ENCODE measurements around the gene CDC16. TPM values are rescaled to one million over a fixed set of nuclear protein-coding genes. Genes with fewer than 3 reads are reported as not detected.

The CDC16 gene
- total and polyA plus RNA-seq, 9 of the 15 experiments (the other 6 are each of a cell fraction or from before 2014, with no cell fraction given) = 23.2 to 102 (median 51.6) TPM

DNA sequence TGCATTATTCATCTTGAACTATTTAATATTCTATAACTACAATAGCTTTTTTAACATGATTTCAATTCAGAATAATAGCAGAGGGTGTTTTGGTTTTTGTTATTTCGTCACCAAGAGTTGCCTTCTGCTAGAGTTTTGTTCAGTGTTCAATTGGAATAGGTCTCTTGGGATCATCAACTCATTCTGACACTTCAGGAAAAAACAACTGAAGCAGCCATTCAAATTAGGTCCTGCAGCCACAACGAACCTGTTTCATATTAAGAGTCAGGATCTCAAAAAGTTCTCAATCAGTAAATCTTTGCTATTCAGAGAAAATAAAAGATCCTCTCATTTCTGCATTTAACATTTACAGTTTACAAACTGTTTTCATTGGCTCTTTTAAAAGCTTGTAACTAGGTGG is 77.2 kb downstream of the CDC16 start:
- H3K4me1 ChIP-seq (replicated peaks in 1 of 2; ENCODE audit: control insufficient read depth in 2 of 2, insufficient read depth in 2 of 2, low read length in 2 of 2) = peaks cover 0 to 15% of the 10 kb centered on the region in 2 experiments; a peak in 4 of 5 replicates
- ATAC-seq (no peak), DNase-seq (ENCODE audit: extremely low read depth in 1 of 4, low spot score in 3 of 4) (no peak), FAIRE-seq (no peak)
- H2AFZ ChIP-seq (ENCODE audit: low read depth, low read length) = peak overlapping the region; percentile 25; the same call in 1 of the 2 replicates
- peaks cover 40% of the 10 kb centered on the region for H3K79me2 ChIP-seq (ENCODE audit: control insufficient read depth, insufficient read depth, low read length)
- H3K36me3 ChIP-seq (ENCODE audit: control insufficient read depth, insufficient read depth, low read length) = peaks cover 3% of the 10 kb centered on the region; the same call in 1 of the 3 replicates
- in situ Hi-C loops (cut with MboI) (no loop called here), intact Hi-C loops (cut with micrococcal nuclease) (no loop called here)
- no peaks in the 10 kb centered on the region for H3K27me3 ChIP-seq (ENCODE audit: control insufficient read depth in 2 of 2, insufficient read depth in 2 of 2, low read length in 2 of 2)
- H3K9me3 ChIP-seq (replicated peaks; ENCODE audit: control insufficient read depth, insufficient read depth, low read depth, low read length) = no peaks in the 10 kb centered on the region
- H3K9me1 ChIP-seq (ENCODE audit: control insufficient read depth, insufficient read depth, low read length) = no peaks in the 10 kb centered on the region
- no peak overlapping the region for H3K4me3 ChIP-seq
- no peak overlapping the region for H3K9ac ChIP-seq (ENCODE audit: insufficient read depth in 1 of 2, low read depth in 2 of 2, low read length in 2 of 2)
- no peaks in the 10 kb centered on the region for H4K20me1 ChIP-seq (replicated peaks; ENCODE audit: control insufficient read depth, insufficient read depth, low read length)
- no peak overlapping the region for H3K27ac ChIP-seq (ENCODE audit: extremely low read depth, low read depth, low read length)
- ChIA-PET POLR2A (no interaction called here), CTCF (ENCODE audit: low intra/inter-chr PET ratio) (no interaction called here)
- WGBS (ENCODE audit: insufficient coverage, low coverage, missing lambda C conversion rate) = 40% methylated on average over 2 of the region's 2 CpGs
- TF ChIP-seq ARID2 (IDR thresholded peaks at IDR 0.05) (no peak), MYNN (IDR thresholded peaks at IDR 0.05) (peak; percentile 97), MYNN (CRISPR knock-in tag; IDR thresholded peaks at IDR 0.05) (no peak)
- no peak overlapping the region; the same call in 1 of the 2 replicates for H3K4me2 ChIP-seq (ENCODE audit: insufficient read depth, low read length)
- no TSS peak for BruUV-seq (replicated peaks)

- ATAC-seq (peak; percentile 40), FAIRE-seq (peak; percentile 83), DNase-seq (ENCODE audit: extremely low read depth in 1 of 4, low spot score in 3 of 4) (peak in 1 of 4 experiments; percentile 47)
- Histone ChIP-seq H4K20me1 (replicated peaks; ENCODE audit: control insufficient read depth, insufficient read depth, low read length) (no peaks in the 10 kb centered on the region), H3K9me1 (ENCODE audit: control insufficient read depth, insufficient read depth, low read length) (no peaks in the 10 kb centered on the region), H3K4me2 (ENCODE audit: insufficient read depth, low read length) (peak overlapping the region; percentile 89), H3K27me3 (ENCODE audit: control insufficient read depth in 2 of 2, insufficient read depth in 2 of 2, low read length in 2 of 2) (no peaks in the 10 kb centered on the region), H3K9me3 (replicated peaks; ENCODE audit: control insufficient read depth, insufficient read depth, low read depth, low read length) (no peaks in the 10 kb centered on the region), H3K36me3 (ENCODE audit: control insufficient read depth, insufficient read depth, low read length) (peaks cover 3% of the 10 kb centered on the region; the same call in 2 of the 3 replicates), H2AFZ (ENCODE audit: low read depth, low read length) (peak overlapping the region; percentile 99), H3K9ac (ENCODE audit: insufficient read depth in 1 of 2, low read depth in 2 of 2, low read length in 2 of 2) (peak overlapping the region; percentile 86 to 88), H3K4me3 (peak overlapping the region; percentile 75), H3K4me1 (replicated peaks in 1 of 2; ENCODE audit: control insufficient read depth in 2 of 2, insufficient read depth in 2 of 2, low read length in 2 of 2) (peaks cover 3 to 16% of the 10 kb centered on the region in 2 experiments; a peak in 4 of 5 replicates), H3K79me2 (ENCODE audit: control insufficient read depth, insufficient read depth, low read length) (peaks cover 54% of the 10 kb centered on the region), H3K27ac (ENCODE audit: extremely low read depth, low read depth, low read length) (peak overlapping the region; percentile 77)
- in situ Hi-C loops (cut with MboI) (no loop called here), intact Hi-C loops (cut with micrococcal nuclease) (no loop called here)
- ChIA-PET POLR2A (no interaction called here), CTCF (ENCODE audit: low intra/inter-chr PET ratio) (no interaction called here)
- 6% methylated on average over 15 of the region's 17 CpGs for WGBS (ENCODE audit: insufficient coverage, low coverage, missing lambda C conversion rate)
- BruUV-seq (replicated peaks) = no TSS peak
- no peak for TF ChIP-seq HDGF (IDR thresholded peaks at IDR 0.05)
- TF ChIP-seq ZNF584 (CRISPR knock-in tag; IDR thresholded peaks at IDR 0.05; ENCODE audit: low read depth) = peak; percentile 60; the same call in 1 of the 2 replicates
- no peak for TF ChIP-seq ZNF197 (CRISPR knock-in tag; IDR thresholded peaks at IDR 0.05; ENCODE audit: low read depth)
- peak; percentile 99 for TF ChIP-seq PRDM10 (IDR thresholded peaks at IDR 0.05; ENCODE audit: partially characterized antibody)
- TF ChIP-seq LCOR (CRISPR knock-in tag; IDR thresholded peaks at IDR 0.05) = no peak
- TF ChIP-seq PKNOX1 (IDR thresholded peaks at IDR 0.05) = peak; percentile 77
These were observed 78.6 kb downstream of the CDC16 start for GRCh38 chr13:114313061-114313860.
